A673 (cell line): ENCODE measurements around the gene LCORL. TPM values are rescaled to one million over a fixed set of nuclear protein-coding genes. Genes with fewer than 3 reads are reported as not detected.

Experiments
- BruUV-seq: library from RNA; stranded (reverse); fragments of 400-500 nt; replicated peaks from 2 replicates; lab custom pipeline; 2021; lab: Mats Ljungman, UMichigan
- CTCF ChIA-PET: fragments of 300-600 bp; sonication (Branson Sonifier 250); formaldehyde crosslinking; loops from one replicate; lab custom pipeline; 2022; ENCODE audit warnings: antibody characterized with exemption; lab: Charles Lee
- POLR2A ChIA-PET: fragments of 300-600 bp; sonication (Branson Sonifier 250); formaldehyde crosslinking; loops from one replicate; lab custom pipeline; 2022; ENCODE audit warnings: antibody characterized with exemption; ENCODE audit not compliant: low non-redundant PET; lab: Charles Lee
- DNase-seq: peaks from one replicate; pipeline ENCODE4 v3.0.0-alpha.2; 2015; ENCODE audit warnings: low spot score
- H3K27ac ChIP-seq: fragments of 200-600 bp; sonication (generic); 2 replicates; pipeline ENCODE4 v1.5.1; 2016; ENCODE audit warnings: mixed run types, low read depth, mild to moderate bottlenecking, mixed read lengths, antibody characterized with exemption, low read length; ENCODE audit not compliant: poor library complexity, severe bottlenecking
- H3K27me3 ChIP-seq: fragments of 200-600 bp; sonication (generic); replicated peaks from 2 replicates; pipeline ENCODE4 v1.6.1; 2017; ENCODE audit warnings: mixed run types, low read depth, mild to moderate bottlenecking, mixed read lengths, antibody characterized with exemption, low read length; ENCODE audit not compliant: insufficient read depth, poor library complexity
- H3K36me3 ChIP-seq: fragments of 200-600 bp; sonication (generic); 2 replicates; pipeline ENCODE4 v1.6.1; 2016; ENCODE audit warnings: mixed run types, mild to moderate bottlenecking, mixed read lengths, antibody characterized with exemption, low read length; ENCODE audit not compliant: insufficient read depth, poor library complexity, severe bottlenecking
- H3K4me1 ChIP-seq: fragments of 200-600 bp; sonication (generic); 2 replicates; pipeline ENCODE4 v1.6.1; 2017; ENCODE audit warnings: mixed run types, mild to moderate bottlenecking, mixed read lengths, antibody characterized with exemption, low read length; ENCODE audit not compliant: insufficient read depth, poor library complexity, severe bottlenecking
- H3K4me3 ChIP-seq: fragments of 200-600 bp; sonication (generic); 2 replicates; pipeline ENCODE4 v1.5.1; 2016; ENCODE audit warnings: low read depth, mixed run types, mild to moderate bottlenecking, mixed read lengths, low read length; ENCODE audit not compliant: poor library complexity, severe bottlenecking
- H3K9me3 ChIP-seq: fragments of 200-600 bp; sonication (generic); 2 replicates; pipeline ENCODE4 v1.6.1; 2016; ENCODE audit warnings: mixed run types, low read depth, mild to moderate bottlenecking, mixed read lengths, antibody characterized with exemption, low read length; ENCODE audit not compliant: poor library complexity, severe bottlenecking
- CTCF ChIP-seq: fragments of 300-800, 200-600 bp; sonication (generic); conservative IDR thresholded peaks from 2 replicates; pipeline ENCODE4 v1.5.1; 2017; ENCODE audit warnings: low read depth, mild to moderate bottlenecking, antibody characterized with exemption, low read length, moderate library complexity, mixed read lengths
- EZH2 ChIP-seq: fragments of 200-600 bp; sonication (generic); IDR thresholded peaks from 2 replicates; pipeline ENCODE4 v1.6.1; 2017; ENCODE audit warnings: borderline replicate concordance, low read depth, mild to moderate bottlenecking, mixed read lengths, antibody characterized with exemption, low read length; ENCODE audit not compliant: poor library complexity, severe bottlenecking
- intact Hi-C: fragments of 100-400 bp; cut with micrococcal nuclease; formaldehyde crosslinking; loops from one replicate; pipeline ENCODE4 v1.10.0; 2022; ENCODE audit not compliant: unreplicated experiment
- total RNA-seq: library from RNA; stranded (reverse); gene quantifications from 2 replicates; pipeline ENCODE4 v1.2.3, GENCODE V29; 2021

Gene LCORL
- total RNA-seq, 1 experiment from 2014 or later: 29.7 TPM

GRCh38 chr4:18033111-18034085, 11.8 kb upstream of the LCORL start:
- TF ChIP-seq CTCF: no peak
- no peak for TF ChIP-seq EZH2
- Histone ChIP-seq H3K36me3 (no peaks in the 10 kb centered on the region), H3K4me3 (no peak overlapping the region), H3K9me3 (no peaks in the 10 kb centered on the region), H3K27me3 (no peaks in the 10 kb centered on the region), H3K27ac (no peak overlapping the region), H3K4me1 (no peaks in the 10 kb centered on the region)
- BruUV-seq: no TSS peak
- POLR2A ChIA-PET: no interaction called here
- no peak for DNase-seq
- intact Hi-C loops: no loop called here
- CTCF ChIA-PET: no interaction called here

- Histone ChIP-seq H3K27me3 (no peaks in the 10 kb centered on the region), H3K9me3 (no peaks in the 10 kb centered on the region), H3K36me3 (no peaks in the 10 kb centered on the region), H3K27ac (no peak overlapping the region), H3K4me1 (no peaks in the 10 kb centered on the region), H3K4me3 (no peak overlapping the region)
- intact Hi-C loops: no loop called here
- TF ChIP-seq CTCF (no peak), EZH2 (no peak)
- ChIA-PET POLR2A (no interaction called here), CTCF (no interaction called here)
- no peak for DNase-seq
- BruUV-seq: no TSS peak
These were observed 3.7 kb upstream of the LCORL start for GRCh38 chr4:18025288-18025687.

- ChIA-PET CTCF (no interaction called here), POLR2A (interaction anchor here (0.5 kb wide), 1 partner anchor 1235 kb away, joined by 3 read pairs; no protein-coding TSS in a partner anchor)
- Histone ChIP-seq H3K4me3 (peak overlapping the region; percentile 88), H3K36me3 (no peaks in the 10 kb centered on the region), H3K27ac (peak overlapping the region; percentile 95), H3K4me1 (no peaks in the 10 kb centered on the region), H3K27me3 (no peaks in the 10 kb centered on the region), H3K9me3 (no peaks in the 10 kb centered on the region)
- no peak for TF ChIP-seq EZH2
- TF ChIP-seq CTCF: no peak
- BruUV-seq: no TSS peak
- intact Hi-C loops: loop anchor here (5.0 kb wide), 1 partner anchor 210 kb away; the partner anchor contains the start of genes DCAF16 and NCAPG
- DNase-seq: no peak
These were observed 1.1 kb upstream of the LCORL start for GRCh38 chr4:18022572-18023050.
